ENCODE measurements around the gene RPLP1.

The RPLP1 gene

GRCh38 chr15:69472046-69472445 lies 19.4 kb downstream of the RPLP1 start:
- DNase-seq: no peak

GRCh38 chr15:69472562-69472961 lies 19.9 kb downstream of the RPLP1 start:
- no peak for DNase-seq

GRCh38 chr15:69474291-69474690 lies 21.7 kb downstream of the RPLP1 start:
- DNase-seq: no peak

GRCh38 chr15:69474846-69475455 lies 22.3 kb downstream of the RPLP1 start:
- no peak for DNase-seq

- DNase-seq: peak; percentile 44
Measured at GRCh38 chr15:69475769-69476358, 23.2 kb downstream of the RPLP1 start.

- DNase-seq: no peak
Measured at GRCh38 chr15:69476704-69477473, 24.3 kb downstream of the RPLP1 start.

- no peak for DNase-seq
Measured at GRCh38 chr15:69478259-69478781, 25.7 kb downstream of the RPLP1 start.

GRCh38 chr15:69479081-69479480 lies 26.5 kb downstream of the RPLP1 start:
- DNase-seq: no peak

- no peak for DNase-seq
Measured at GRCh38 chr15:69479971-69480370, 27.4 kb downstream of the RPLP1 start.

GRCh38 chr15:69480932-69481331 lies 28.3 kb downstream of the RPLP1 start:
- no peak for DNase-seq

GRCh38 chr15:69482686-69483256 lies 30.2 kb downstream of the RPLP1 start:
- DNase-seq: no peak

- DNase-seq: no peak
Measured at GRCh38 chr15:69484837-69485236, 32.2 kb downstream of the RPLP1 start.

GRCh38 chr15:69486481-69487110 lies 34.0 kb downstream of the RPLP1 start:
- no peak for DNase-seq

GRCh38 chr15:69489073-69489571 lies 36.5 kb downstream of the RPLP1 start:
- DNase-seq: no peak

GRCh38 chr15:69490356-69491037 lies 37.9 kb downstream of the RPLP1 start:
- DNase-seq: no peak

- no peak for DNase-seq
Measured at GRCh38 chr15:69491038-69491505, 38.5 kb downstream of the RPLP1 start.

- DNase-seq: no peak
Measured at GRCh38 chr15:69493406-69493805, 40.8 kb downstream of the RPLP1 start.

- no peak for DNase-seq
Measured at GRCh38 chr15:69496001-69496400, 43.4 kb downstream of the RPLP1 start.

GRCh38 chr15:69497076-69497475 lies 44.5 kb downstream of the RPLP1 start:
- no peak for DNase-seq

GRCh38 chr15:69497667-69498066 lies 45.0 kb downstream of the RPLP1 start:
- no peak for DNase-seq

- no peak for DNase-seq
Measured at GRCh38 chr15:69498282-69498681, 45.7 kb downstream of the RPLP1 start.

- no peak for DNase-seq
Measured at GRCh38 chr15:69498987-69499386, 46.4 kb downstream of the RPLP1 start.
